ENCODE data around the gene CRYBG3. TPM values are rescaled to one million over a fixed set of nuclear protein-coding genes. Genes with fewer than 3 reads are reported as not detected.
A peak's percentile ranks its signal among the peaks of the same experiment; 100 is the strongest.

CRYBG3 gene
- total and polyA plus RNA-seq, 2 of the 13 experiments (the other 11 are each of a cell fraction or from before 2014, with no cell fraction given): 3.8 to 15.9 TPM

DNA sequence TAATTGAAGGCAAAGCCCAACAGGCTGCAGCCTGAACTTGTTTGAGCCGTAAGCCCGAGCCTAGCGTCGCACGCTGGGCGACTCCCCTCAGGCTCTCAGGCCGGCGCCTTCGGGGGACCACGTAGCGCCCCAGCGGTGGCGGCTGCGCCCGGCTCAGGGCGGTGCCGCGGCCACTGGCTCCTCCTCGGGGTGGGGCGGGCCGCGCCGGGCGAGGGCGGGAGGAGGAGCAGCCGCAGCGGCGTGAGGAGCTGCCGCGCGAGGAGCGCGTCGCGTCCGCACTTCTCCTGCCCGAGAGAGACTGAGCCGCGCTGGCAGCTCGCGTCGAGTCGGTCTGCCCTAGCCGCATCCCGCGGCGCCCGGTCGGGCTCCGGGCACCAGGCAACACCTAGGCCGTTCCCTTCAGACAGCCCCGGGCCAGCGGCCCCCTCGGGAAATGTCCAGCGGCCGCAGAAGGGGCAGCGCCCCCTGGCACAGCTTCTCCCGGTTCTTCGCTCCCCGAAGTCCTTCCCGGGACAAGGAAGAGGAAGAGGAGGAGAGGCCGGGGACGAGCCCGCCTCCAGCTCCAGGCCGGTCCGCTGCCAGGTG is at the start of gene CRYBG3 (continued):
- TF ChIP-seq ZNF776 (CRISPR knock-in tag; IDR thresholded peaks at IDR 0.05) (peak; percentile 87), RCOR2 (CRISPR knock-in tag; IDR thresholded peaks at IDR 0.05) (no peak), ETV5 (CRISPR knock-in tag; IDR thresholded peaks at IDR 0.05; ENCODE audit: borderline replicate concordance) (no peak; the same call in 1 of the 2 replicates), MIER3 (CRISPR knock-in tag; IDR thresholded peaks at IDR 0.05; ENCODE audit: borderline replicate concordance) (no peak), NFIB (CRISPR knock-in tag; IDR thresholded peaks at IDR 0.05; ENCODE audit: borderline replicate concordance) (no peak), ZNF7 (CRISPR knock-in tag; IDR thresholded peaks at IDR 0.05) (no peak), ZNF570 (CRISPR knock-in tag; IDR thresholded peaks at IDR 0.05; ENCODE audit: borderline replicate concordance) (no peak)
- TF ChIP-seq, protein P1, sequence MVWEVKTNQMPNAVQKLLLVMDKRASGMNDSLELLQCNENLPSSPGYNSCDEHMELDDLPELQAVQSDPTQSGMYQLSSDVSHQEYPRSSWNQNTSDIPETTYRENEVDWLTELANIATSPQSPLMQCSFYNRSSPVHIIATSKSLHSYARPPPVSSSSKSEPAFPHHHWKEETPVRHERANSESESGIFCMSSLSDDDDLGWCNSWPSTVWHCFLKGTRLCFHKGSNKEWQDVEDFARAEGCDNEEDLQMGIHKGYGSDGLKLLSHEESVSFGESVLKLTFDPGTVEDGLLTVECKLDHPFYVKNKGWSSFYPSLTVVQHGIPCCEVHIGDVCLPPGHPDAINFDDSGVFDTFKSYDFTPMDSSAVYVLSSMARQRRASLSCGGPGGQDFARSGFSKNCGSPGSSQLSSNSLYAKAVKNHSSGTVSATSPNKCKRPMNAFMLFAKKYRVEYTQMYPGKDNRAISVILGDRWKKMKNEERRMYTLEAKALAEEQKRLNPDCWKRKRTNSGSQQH (CRISPR knock-in tag; IDR thresholded peaks at IDR 0.05; ENCODE audit: low read depth): peak; percentile 55
- TF ChIP-seq, protein P2, sequence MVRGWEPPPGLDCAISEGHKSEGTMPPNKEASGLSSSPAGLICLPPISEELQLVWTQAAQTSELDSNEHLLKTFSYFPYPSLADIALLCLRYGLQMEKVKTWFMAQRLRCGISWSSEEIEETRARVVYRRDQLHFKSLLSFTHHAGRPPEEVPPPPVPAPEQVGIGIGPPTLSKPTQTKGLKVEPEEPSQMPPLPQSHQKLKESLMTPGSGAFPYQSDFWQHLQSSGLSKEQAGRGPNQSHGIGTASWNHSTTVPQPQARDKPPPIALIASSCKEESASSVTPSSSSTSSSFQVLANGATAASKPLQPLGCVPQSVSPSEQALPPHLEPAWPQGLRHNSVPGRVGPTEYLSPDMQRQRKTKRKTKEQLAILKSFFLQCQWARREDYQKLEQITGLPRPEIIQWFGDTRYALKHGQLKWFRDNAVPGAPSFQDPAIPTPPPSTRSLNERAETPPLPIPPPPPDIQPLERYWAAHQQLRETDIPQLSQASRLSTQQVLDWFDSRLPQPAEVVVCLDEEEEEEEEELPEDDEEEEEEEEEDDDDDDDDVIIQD (CRISPR knock-in tag; IDR thresholded peaks at IDR 0.05; ENCODE audit: low read depth): no peak
- TF ChIP-seq, protein P3, sequence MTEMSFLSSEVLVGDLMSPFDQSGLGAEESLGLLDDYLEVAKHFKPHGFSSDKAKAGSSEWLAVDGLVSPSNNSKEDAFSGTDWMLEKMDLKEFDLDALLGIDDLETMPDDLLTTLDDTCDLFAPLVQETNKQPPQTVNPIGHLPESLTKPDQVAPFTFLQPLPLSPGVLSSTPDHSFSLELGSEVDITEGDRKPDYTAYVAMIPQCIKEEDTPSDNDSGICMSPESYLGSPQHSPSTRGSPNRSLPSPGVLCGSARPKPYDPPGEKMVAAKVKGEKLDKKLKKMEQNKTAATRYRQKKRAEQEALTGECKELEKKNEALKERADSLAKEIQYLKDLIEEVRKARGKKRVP (CRISPR knock-in tag; IDR thresholded peaks at IDR 0.05): peak in 1 of 2 experiments; percentile 23; a peak in 1 of 4 replicates
- TF ChIP-seq, protein P4, sequence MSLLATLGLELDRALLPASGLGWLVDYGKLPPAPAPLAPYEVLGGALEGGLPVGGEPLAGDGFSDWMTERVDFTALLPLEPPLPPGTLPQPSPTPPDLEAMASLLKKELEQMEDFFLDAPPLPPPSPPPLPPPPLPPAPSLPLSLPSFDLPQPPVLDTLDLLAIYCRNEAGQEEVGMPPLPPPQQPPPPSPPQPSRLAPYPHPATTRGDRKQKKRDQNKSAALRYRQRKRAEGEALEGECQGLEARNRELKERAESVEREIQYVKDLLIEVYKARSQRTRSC (CRISPR knock-in tag; IDR thresholded peaks at IDR 0.05; ENCODE audit: low read depth): 0 out of 2 replicates have a peak, but pooled peaks have one; percentile 25
- TF ChIP-seq, protein P5, sequence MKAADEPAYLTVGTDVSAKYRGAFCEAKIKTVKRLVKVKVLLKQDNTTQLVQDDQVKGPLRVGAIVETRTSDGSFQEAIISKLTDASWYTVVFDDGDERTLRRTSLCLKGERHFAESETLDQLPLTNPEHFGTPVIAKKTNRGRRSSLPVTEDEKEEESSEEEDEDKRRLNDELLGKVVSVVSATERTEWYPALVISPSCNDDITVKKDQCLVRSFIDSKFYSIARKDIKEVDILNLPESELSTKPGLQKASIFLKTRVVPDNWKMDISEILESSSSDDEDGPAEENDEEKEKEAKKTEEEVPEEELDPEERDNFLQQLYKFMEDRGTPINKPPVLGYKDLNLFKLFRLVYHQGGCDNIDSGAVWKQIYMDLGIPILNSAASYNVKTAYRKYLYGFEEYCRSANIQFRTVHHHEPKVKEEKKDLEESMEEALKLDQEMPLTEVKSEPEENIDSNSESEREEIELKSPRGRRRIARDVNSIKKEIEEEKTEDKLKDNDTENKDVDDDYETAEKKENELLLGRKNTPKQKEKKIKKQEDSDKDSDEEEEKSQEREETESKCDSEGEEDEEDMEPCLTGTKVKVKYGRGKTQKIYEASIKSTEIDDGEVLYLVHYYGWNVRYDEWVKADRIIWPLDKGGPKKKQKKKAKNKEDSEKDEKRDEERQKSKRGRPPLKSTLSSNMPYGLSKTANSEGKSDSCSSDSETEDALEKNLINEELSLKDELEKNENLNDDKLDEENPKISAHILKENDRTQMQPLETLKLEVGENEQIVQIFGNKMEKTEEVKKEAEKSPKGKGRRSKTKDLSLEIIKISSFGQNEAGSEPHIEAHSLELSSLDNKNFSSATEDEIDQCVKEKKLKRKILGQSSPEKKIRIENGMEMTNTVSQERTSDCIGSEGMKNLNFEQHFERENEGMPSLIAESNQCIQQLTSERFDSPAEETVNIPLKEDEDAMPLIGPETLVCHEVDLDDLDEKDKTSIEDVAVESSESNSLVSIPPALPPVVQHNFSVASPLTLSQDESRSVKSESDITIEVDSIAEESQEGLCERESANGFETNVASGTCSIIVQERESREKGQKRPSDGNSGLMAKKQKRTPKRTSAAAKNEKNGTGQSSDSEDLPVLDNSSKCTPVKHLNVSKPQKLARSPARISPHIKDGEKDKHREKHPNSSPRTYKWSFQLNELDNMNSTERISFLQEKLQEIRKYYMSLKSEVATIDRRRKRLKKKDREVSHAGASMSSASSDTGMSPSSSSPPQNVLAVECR (CRISPR knock-in tag; IDR thresholded peaks at IDR 0.05; ENCODE audit: borderline replicate concordance): peak; percentile 64; the same call in 1 of the 2 replicates
- TF ChIP-seq, protein P6, sequence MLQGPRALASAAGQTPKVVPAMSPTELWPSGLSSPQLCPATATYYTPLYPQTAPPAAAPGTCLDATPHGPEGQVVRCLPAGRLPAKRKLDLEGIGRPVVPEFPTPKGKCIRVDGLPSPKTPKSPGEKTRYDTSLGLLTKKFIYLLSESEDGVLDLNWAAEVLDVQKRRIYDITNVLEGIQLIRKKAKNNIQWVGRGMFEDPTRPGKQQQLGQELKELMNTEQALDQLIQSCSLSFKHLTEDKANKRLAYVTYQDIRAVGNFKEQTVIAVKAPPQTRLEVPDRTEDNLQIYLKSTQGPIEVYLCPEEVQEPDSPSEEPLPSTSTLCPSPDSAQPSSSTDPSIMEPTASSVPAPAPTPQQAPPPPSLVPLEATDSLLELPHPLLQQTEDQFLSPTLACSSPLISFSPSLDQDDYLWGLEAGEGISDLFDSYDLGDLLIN (CRISPR knock-in tag; IDR thresholded peaks at IDR 0.05; ENCODE audit: borderline replicate concordance): no peak
